PFSK-1 (cell line): ENCODE results near the gene CCDC92B.

Source experiments
- FOXP2 ChIP-seq: optimal IDR thresholded peaks from 2 replicates; pipeline ENCODE3; 2011; ENCODE audit warnings: borderline replicate concordance, control low read depth, inconsistent platforms; ENCODE audit not compliant: insufficient read depth; ENCODE audit errors: extremely low read length, extremely low read depth
- POLR2AphosphoS5 ChIP-seq: IDR thresholded peaks from 2 replicates; pipeline ENCODE4 v1.6.1; 2012; ENCODE audit warnings: low read depth, mild to moderate bottlenecking, control low read depth, low read length, moderate library complexity
- REST ChIP-seq, 2 experiments: IDR thresholded peaks; 2 replicates each; pipeline versions ENCODE4 v1.6.1 to v1.8.0; 2011 to 2012; ENCODE audit warnings: low read depth in 2 of 2, low read length in 2 of 2, control low read depth in 1 of 2, inconsistent platforms in 1 of 2, mild to moderate bottlenecking in 1 of 2, moderate library complexity in 1 of 2; ENCODE audit not compliant: insufficient read depth in 1 of 2
- SIN3A ChIP-seq: IDR thresholded peaks from 2 replicates; pipeline ENCODE4 v1.6.1; 2012; ENCODE audit warnings: mild to moderate bottlenecking, low read length, moderate library complexity, borderline replicate concordance; ENCODE audit not compliant: insufficient read depth
- TAF1 ChIP-seq: IDR thresholded peaks from 2 replicates; pipeline ENCODE4 v1.6.1; 2012; ENCODE audit warnings: low read length, control low read depth, borderline replicate concordance; ENCODE audit not compliant: insufficient read depth

The CCDC92B gene

GRCh38 chr17:2695243-2695960, 54.0 kb downstream of the CCDC92B start:
- no peak for TF ChIP-seq TAF1
- TF ChIP-seq SIN3A = no peak
- no peak for TF ChIP-seq FOXP2
- TF ChIP-seq REST (IDR thresholded peaks at IDR 0.05; ENCODE audit: insufficient read depth in 1 of 2, low read depth in 2 of 2, low read length in 2 of 2) = no peak
- no peak for TF ChIP-seq POLR2AphosphoS5

- TF ChIP-seq TAF1 (no peak), REST (IDR thresholded peaks at IDR 0.05; ENCODE audit: insufficient read depth in 1 of 2, low read depth in 2 of 2, low read length in 2 of 2) (no peak), POLR2AphosphoS5 (no peak), FOXP2 (no peak), SIN3A (no peak)
Observed at GRCh38 chr17:2694381-2695242, 54.8 kb downstream of the CCDC92B start.

- TF ChIP-seq POLR2AphosphoS5 (no peak), SIN3A (no peak), FOXP2 (no peak)
Observed at GRCh38 chr17:2693561-2694380, 55.7 kb downstream of the CCDC92B start.

- TF ChIP-seq TAF1 = no peak
- TF ChIP-seq SIN3A = no peak
- TF ChIP-seq REST (IDR thresholded peaks at IDR 0.05; ENCODE audit: insufficient read depth in 1 of 2, low read depth in 2 of 2, low read length in 2 of 2) = no peak
- no peak for TF ChIP-seq POLR2AphosphoS5
- TF ChIP-seq FOXP2 = no peak
Observed at GRCh38 chr17:2692781-2693135, 56.7 kb downstream of the CCDC92B start.

- no peak for TF ChIP-seq FOXP2
- TF ChIP-seq TAF1 = no peak
- no peak for TF ChIP-seq REST (IDR thresholded peaks at IDR 0.05; ENCODE audit: insufficient read depth in 1 of 2, low read depth in 2 of 2, low read length in 2 of 2)
- no peak for TF ChIP-seq POLR2AphosphoS5
Observed at GRCh38 chr17:2691965-2692780, 57.3 kb downstream of the CCDC92B start.
